GM12873 (cell line): ENCODE data around the gene TMEM179B.

Source experiments
- CTCF ChIP-seq: IDR thresholded peaks from 2 replicates; pipeline ENCODE4 v1.5.1; 2012; ENCODE audit warnings: low read depth, mild to moderate bottlenecking, moderate library complexity, low read length, control low read depth; ENCODE audit not compliant: insufficient read depth; ENCODE audit errors: missing control alignments

Gene TMEM179B

GRCh38 chr11:62787005-62787759 lies at the start of gene TMEM179B:
Gene TMEM179B (plus strand): TSS chr11:62787402. CDS start chr11:62787432, 30 bp downstream.
- peak; percentile 77 for TF ChIP-seq CTCF

GRCh38 chr11:62747475-62748160 lies 39.6 kb upstream of the TMEM179B start:
- TF ChIP-seq CTCF, result no peak

- no peak for TF ChIP-seq CTCF
These were observed 34.9 kb upstream of the TMEM179B start for GRCh38 chr11:62752177-62752785.

- TF ChIP-seq CTCF, result no peak
These were observed 34.0 kb upstream of the TMEM179B start for GRCh38 chr11:62752994-62753735.

GRCh38 chr11:62753736-62754603 lies 33.2 kb upstream of the TMEM179B start, which contains the start of gene ZBTB3:
Gene ZBTB3 (minus strand): TSS chr11:62754160. CDS start chr11:62753664, 496 bp downstream.
- no peak for TF ChIP-seq CTCF

- no peak for TF ChIP-seq CTCF
These were observed 32.1 kb upstream of the TMEM179B start for GRCh38 chr11:62755086-62755615.
